ENCODE data around the gene SAMD4B. TPM values are rescaled to one million over a fixed set of nuclear protein-coding genes. Genes with fewer than 3 reads are reported as not detected.

The SAMD4B gene
- total RNA-seq, 6 experiments from 2014 or later = 107 to 133 (median 124) TPM

- Mint-ChIP-seq H3K36me3 (ENCODE audit: low read depth) (no peaks in the 10 kb centered on the region), H3K9me3 (no peaks in the 10 kb centered on the region), H3K27ac (no peak overlapping the region), H3K27me3 (ENCODE audit: insufficient read depth) (peaks cover 41% of the 10 kb centered on the region), H3K4me1 (ENCODE audit: low read depth) (no peaks in the 10 kb centered on the region), H3K4me3 (peak overlapping the region; percentile 49; the same call in 1 of the 2 replicates)
- TF ChIP-seq CTCF (IDR thresholded peaks at IDR 0.05) = no peak
- no peak for DNase-seq
Observed at GRCh38 chr19:39319892-39320248, 22.4 kb upstream of the SAMD4B start.

GRCh38 chr19:39321117-39321831, 20.9 kb upstream of the SAMD4B start:
- Mint-ChIP-seq H3K4me1 (ENCODE audit: low read depth) (no peaks in the 10 kb centered on the region), H3K27me3 (ENCODE audit: insufficient read depth) (peaks cover 45% of the 10 kb centered on the region), H3K27ac (no peak overlapping the region)

GRCh38 chr19:39321832-39322176, 20.4 kb upstream of the SAMD4B start:
- H3K27me3 Mint-ChIP-seq (ENCODE audit: insufficient read depth) = peaks cover 42% of the 10 kb centered on the region
- H3K9me3 Mint-ChIP-seq = no peaks in the 10 kb centered on the region
- H3K27ac Mint-ChIP-seq = no peak overlapping the region
- no peaks in the 10 kb centered on the region for H3K36me3 Mint-ChIP-seq (ENCODE audit: low read depth)
- no peak for DNase-seq
- no peaks in the 10 kb centered on the region for H3K4me1 Mint-ChIP-seq (ENCODE audit: low read depth)
- no peak overlapping the region for H3K4me3 Mint-ChIP-seq
- TF ChIP-seq CTCF (IDR thresholded peaks at IDR 0.05) = no peak

More at GRCh38 chr19:39321117-39321831, 20.9 kb upstream of the SAMD4B start:
- DNase-seq = no peak
- H3K9me3 Mint-ChIP-seq = no peaks in the 10 kb centered on the region
- no peaks in the 10 kb centered on the region for H3K36me3 Mint-ChIP-seq (ENCODE audit: low read depth)
- H3K4me3 Mint-ChIP-seq = peak overlapping the region; percentile 55
- TF ChIP-seq CTCF (IDR thresholded peaks at IDR 0.05) = no peak

- DNase-seq = no peak
- no peak for TF ChIP-seq CTCF (IDR thresholded peaks at IDR 0.05)
- Mint-ChIP-seq H3K27ac (no peak overlapping the region), H3K9me3 (no peaks in the 10 kb centered on the region), H3K27me3 (ENCODE audit: insufficient read depth) (peaks cover 31% of the 10 kb centered on the region), H3K4me3 (no peak overlapping the region), H3K4me1 (ENCODE audit: low read depth) (peaks cover 6% of the 10 kb centered on the region), H3K36me3 (ENCODE audit: low read depth) (no peaks in the 10 kb centered on the region)
Observed at GRCh38 chr19:39324242-39324842, 17.9 kb upstream of the SAMD4B start.

- Mint-ChIP-seq H3K27ac (no peak overlapping the region), H3K4me3 (no peak overlapping the region), H3K9me3 (no peaks in the 10 kb centered on the region), H3K27me3 (ENCODE audit: insufficient read depth) (peaks cover 29% of the 10 kb centered on the region), H3K4me1 (ENCODE audit: low read depth) (peaks cover 6% of the 10 kb centered on the region), H3K36me3 (ENCODE audit: low read depth) (no peaks in the 10 kb centered on the region)
- DNase-seq = peak; percentile 15
- TF ChIP-seq CTCF (IDR thresholded peaks at IDR 0.05) = no peak
Observed at GRCh38 chr19:39325778-39326665, 16.2 kb upstream of the SAMD4B start.

Data from HFFc6 (cell line).